Activated CD8-positive, alpha-beta memory T cell treated with anti-CD3 and anti-CD28 coated beads, Interleukin-2, amount 50 U/mL, for 48 hours (primary cell): ENCODE measurements around the gene C4orf46.

Experiments used
- DNase-seq: peaks from one replicate; pipeline ENCODE4 v3.0.0-alpha.2; 2020

C4orf46 gene

DNA sequence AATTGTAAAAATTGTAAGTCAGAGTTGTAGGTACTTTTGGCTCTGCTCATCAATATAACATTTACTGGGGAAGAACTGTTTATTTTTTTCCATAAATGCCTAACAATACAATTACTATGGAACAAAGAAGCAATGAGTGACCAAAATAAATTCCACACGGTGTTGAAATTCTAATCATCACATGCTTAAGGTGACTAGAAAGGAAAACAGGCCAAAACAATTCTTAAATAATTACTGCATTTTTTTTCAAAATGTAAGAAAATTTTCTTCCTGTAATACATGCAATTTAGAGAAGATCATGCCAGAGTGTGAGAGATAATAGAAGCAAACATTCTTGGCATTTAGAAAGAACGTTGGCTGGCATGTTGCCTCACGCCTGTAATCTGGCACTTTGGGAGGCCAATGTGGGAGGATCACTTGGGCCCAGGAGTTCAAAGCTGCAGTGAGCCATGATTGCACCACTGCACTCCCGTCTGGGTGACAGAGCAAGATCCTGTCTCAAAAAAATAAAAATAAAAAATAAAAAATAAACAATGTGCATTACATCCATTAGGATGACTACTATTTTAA is 22.5 kb downstream of the C4orf46 start:
- DNase-seq, result no peak

DNA sequence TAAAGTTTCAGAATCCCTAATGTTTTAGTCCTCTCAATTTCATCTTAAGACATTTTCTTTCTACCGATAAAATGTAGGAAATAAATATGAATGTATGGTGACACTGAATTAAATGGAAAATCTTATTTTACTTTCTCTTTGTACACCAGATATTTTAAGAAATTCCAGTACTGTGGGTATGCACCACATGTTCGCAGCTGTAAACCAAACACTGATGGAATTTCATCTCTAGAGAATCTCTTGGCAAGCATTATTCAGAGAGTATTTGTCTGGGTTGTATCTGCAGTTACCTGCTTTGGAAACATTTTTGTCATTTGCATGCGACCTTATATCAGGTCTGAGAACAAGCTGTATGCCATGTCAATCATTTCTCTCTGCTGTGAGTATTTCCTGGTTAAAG is 26.9 kb downstream of the C4orf46 start:
- no peak for DNase-seq

GRCh38 chr4:158644356-158644755 is 27.3 kb downstream of the C4orf46 start:
- DNase-seq, result no peak

DNA sequence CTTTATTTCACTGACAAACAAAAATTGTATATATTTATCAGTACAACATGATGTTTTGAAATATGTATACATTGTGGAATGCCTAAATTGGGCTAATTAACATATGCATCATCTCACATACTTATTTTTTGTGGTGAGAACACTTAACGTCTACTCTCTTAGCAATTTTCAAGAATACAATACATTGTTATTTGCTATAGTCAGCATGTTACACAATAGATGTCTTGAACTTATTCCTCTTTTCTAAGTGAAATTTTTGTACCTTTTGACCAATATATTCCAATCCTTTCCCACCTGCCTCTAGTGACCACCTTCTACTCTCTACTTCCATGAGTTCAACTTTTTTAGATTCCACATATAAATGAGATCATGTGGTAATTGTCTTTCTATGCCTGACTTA is 35.1 kb downstream of the C4orf46 start:
- DNase-seq, result no peak

DNA sequence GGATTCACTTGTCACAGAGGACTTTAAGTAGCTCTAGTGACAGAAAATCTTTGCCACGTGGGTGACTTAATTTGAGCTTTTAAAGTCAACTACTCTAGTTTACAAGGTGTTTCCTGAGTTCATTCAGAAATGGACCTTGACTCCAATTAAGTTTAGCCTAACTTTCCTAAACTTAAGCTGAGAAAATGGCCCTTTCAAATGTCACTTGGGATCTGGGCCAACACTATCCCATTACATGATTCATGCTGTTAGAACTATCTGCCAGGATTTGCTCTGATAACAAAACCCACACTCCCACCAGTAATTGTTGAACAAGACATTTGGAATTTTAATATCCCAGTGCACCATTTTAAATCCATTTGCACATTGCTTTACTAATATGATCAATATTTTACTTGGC is 40.8 kb downstream of the C4orf46 start:
- DNase-seq, result no peak

DNA sequence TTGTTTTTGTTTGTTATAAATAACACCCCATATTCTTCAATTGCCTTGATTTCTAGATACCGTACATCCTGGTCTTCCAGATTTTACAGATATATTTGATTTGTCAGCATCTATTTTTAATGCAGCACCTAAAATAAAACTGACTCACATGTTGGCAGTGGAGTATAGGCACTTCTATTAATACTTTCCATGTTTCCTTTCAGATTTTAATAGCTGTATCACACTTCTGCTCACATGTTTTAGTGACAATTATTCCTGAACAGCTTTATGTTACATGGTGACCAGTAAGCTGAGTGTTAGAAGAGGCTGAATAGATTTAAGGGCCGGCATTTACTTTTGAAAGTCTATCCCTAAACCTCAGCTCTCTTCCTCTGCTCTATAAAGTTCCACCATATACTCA is 46.1 kb downstream of the C4orf46 start:
- DNase-seq, result no peak

- no peak for DNase-seq
These were observed 46.7 kb downstream of the C4orf46 start for GRCh38 chr4:158624889-158625478.

- no peak for DNase-seq
These were observed 49.4 kb downstream of the C4orf46 start for GRCh38 chr4:158622251-158622650.

- DNase-seq, result no peak
These were observed 50.0 kb downstream of the C4orf46 start for GRCh38 chr4:158621729-158622128.

GRCh38 chr4:158617956-158618355 is 53.7 kb downstream of the C4orf46 start:
- DNase-seq, result no peak
